D721Med (cell line): Measurements from ENCODE around the gene MCF2L.
"Not testable (repeated sequence)": the region's sequence is repeated elsewhere in the genome, so short reads cannot be mapped to it uniquely, and the experiment has no call there.

Experiments used
- DNase-seq: peaks from one replicate; pipeline ENCODE4 v3.0.0; 2011; ENCODE audit warnings: low spot score; ENCODE audit not compliant: insufficient read length
- FAIRE-seq: peaks from 2 replicates; lab custom pipeline; 2011; peaks lifted over from hg19 to GRCh38; lab: Jason Lieb, UNC
- CTCF ChIP-seq: IDR thresholded peaks from 2 replicates; pipeline ENCODE4 v1.5.1; 2012; ENCODE audit warnings: mild to moderate bottlenecking, control low read depth; ENCODE audit not compliant: insufficient read depth; ENCODE audit errors: missing control alignments

MCF2L gene

GRCh38 chr13:113029061-113029445 lies 60.0 kb downstream of the MCF2L start:
- DNase-seq (no peak), FAIRE-seq (no peak)
- no peak for TF ChIP-seq CTCF

DNA sequence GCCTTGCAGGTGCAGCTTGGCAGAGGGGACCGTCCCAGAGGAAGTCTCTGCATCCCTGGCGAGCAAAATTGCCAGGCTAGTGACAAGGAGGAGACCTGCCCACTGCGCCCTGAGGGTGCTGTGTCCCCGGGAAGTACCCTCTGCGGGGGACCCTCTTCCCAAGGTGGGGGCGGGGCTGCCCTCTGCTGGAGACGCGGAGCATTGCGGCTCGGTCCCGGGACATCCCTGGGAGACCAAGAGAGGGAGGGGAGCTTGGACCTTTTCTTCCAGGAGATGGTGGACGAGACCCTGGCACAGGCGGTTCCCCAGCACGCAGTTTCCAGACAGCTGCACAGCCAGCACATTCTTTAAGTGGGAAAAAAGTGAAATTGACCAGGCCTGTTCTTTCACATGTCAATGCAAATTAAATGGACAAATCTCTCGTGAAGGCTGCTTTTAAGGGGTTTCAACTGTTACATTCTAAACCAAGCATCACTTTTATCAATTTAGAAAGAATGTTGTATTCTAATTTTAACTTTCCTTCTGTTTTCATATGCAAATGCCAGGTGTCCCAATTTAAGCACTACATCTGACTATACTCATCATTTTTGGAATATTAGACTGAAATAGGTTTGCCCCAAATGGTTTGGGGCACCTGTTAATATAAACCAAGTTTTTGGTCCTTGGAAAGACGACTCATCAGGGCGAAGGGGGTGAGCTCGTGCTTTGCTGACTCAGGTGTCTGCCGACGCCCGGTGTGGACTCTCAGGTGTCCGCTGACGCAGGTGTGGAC lies 60.7 kb downstream of the MCF2L start:
- DNase-seq (peak; percentile 72), FAIRE-seq (no peak)
- peak; percentile 63 for TF ChIP-seq CTCF

DNA sequence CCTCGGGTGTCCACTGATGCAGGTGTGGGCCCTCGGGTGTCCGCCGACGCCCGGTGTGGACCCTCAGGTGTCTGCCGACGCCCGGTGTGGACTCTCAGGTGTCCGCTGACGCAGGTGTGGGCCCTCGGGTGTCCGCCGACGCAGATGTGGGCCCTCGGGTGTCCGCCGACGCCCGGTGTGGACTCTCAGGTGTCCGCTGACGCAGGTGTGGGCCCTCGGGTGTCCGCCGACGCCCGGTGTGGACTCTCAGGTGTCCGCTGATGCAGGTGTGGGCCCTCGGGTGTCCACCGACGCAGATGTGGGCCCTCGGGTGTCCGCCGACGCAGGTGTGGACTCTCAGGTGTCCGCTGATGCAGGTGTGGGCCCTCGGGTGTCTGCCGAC lies 61.2 kb downstream of the MCF2L start:
- DNase-seq, FAIRE-seq: not testable (repeated sequence)

GRCh38 chr13:113031465-113031864 lies 62.5 kb downstream of the MCF2L start:
- FAIRE-seq (no peak), DNase-seq (no peak)
- TF ChIP-seq CTCF, result no peak

- FAIRE-seq (no peak), DNase-seq (no peak)
- TF ChIP-seq CTCF, result no peak
Measured at GRCh38 chr13:113032291-113032690, 63.3 kb downstream of the MCF2L start.

DNA sequence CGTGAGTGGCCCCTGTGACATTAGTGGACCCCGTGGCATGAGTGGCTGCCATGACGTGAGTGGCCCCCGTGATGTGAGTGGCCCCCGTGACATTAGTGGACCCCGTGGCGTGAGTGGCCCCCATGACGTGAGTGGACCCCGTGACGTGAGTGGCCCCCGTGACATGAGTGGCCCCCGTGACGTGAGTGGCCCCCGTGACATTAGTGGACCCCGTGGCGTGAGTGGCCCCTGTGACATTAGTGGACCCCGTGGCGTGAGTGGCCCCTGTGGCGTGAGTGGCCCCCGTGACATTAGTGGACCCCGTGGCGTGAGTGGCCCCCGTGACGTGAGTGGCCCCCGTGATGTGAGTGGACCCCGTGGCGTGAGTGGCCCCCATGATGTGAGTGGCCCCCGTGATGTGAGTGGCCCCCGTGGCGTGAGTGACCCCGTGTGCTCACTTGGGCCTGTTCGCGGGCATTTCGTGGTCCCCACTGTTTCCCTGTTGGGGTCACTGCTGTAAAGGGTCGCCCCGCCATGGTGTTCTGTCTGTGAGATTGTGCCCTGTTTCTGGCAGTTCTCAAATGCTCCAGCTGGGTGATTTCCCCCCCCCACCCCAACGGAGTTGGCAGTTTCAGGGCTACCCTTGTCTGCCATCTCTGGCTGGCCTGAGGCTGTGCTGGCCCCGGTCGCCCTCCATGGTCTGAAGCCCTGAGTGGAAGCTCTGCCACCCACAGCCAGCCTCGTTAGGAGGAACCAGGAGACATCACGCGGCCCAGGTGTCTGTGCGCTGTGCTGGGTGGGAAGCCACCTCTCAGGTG lies 64.2 kb downstream of the MCF2L start:
- DNase-seq, result no peak
- no peak for TF ChIP-seq CTCF
- no peak for FAIRE-seq

- no peak for FAIRE-seq
- peak; percentile 53 for TF ChIP-seq CTCF
- no peak for DNase-seq
Measured at GRCh38 chr13:113034451-113035212, 65.6 kb downstream of the MCF2L start.
